Tibial nerve (tissue), 4 donors: ENCODE measurements around the gene NLRP1.

ENCODE experiments used
- CTCF ChIP-seq, 5 experiments: fragments of 200-600 bp in 3 of 5; fragments of 450-650 bp in 2 of 5; sonication (generic) in 3 of 5; IDR thresholded peaks; one replicate each; pipeline ENCODE4 v1.5.1; 2016 to 2019; ENCODE audit warnings: antibody characterized with exemption in 5 of 5, mild to moderate bottlenecking in 3 of 5, moderate library complexity in 2 of 5
- EP300 ChIP-seq, 2 donors: sonication (generic); formaldehyde crosslinking; IDR thresholded peaks; one replicate each; pipeline ENCODE4 v1.6.1; 2017; ENCODE audit warnings: antibody characterized with exemption in 2 of 2, mild to moderate bottlenecking in 1 of 2
- POLR2A ChIP-seq, 2 donors: fragments of 450-650 bp; IDR thresholded peaks; one replicate each; pipeline ENCODE4 v1.6.1; 2017; ENCODE audit warnings: antibody characterized with exemption in 2 of 2, mild to moderate bottlenecking in 2 of 2, moderate library complexity in 2 of 2

- TF ChIP-seq POLR2A (IDR thresholded peaks at IDR 0.05) (no peak), CTCF (IDR thresholded peaks at IDR 0.05) (peak; percentile 78 to 88 (median 85)), EP300 (IDR thresholded peaks at IDR 0.05) (no peak)
Observed at GRCh38 chr17:5587438-5588032, 3.2 kb upstream of the NLRP1 start.
